Esophagus squamous epithelium (tissue), 5 donors: Measurements from ENCODE around the gene SH3GL2. TPM values are rescaled to one million over a fixed set of nuclear protein-coding genes. Genes with fewer than 3 reads are reported as not detected.

ENCODE experiments used
- DNase-seq: peaks from one replicate; lab custom pipeline; 2025; lab: John Stamatoyannopoulos, UW
- H3K27ac ChIP-seq, 4 donors: fragments of 200-600 bp; sonication (generic); one replicate each; pipeline ENCODE4 v1.5.1; 2016 to 2019; ENCODE audit warnings: mild to moderate bottlenecking in 1 of 4
- H3K27me3 ChIP-seq, 4 donors: fragments of 200-600 bp; sonication (generic); 1 replicate in 3 of 4; 2 replicates in 1 of 4; pipeline versions ENCODE4 v1.5.1 to v1.6.0; 2017 to 2021; ENCODE audit warnings: antibody characterized with exemption in 1 of 4
- H3K36me3 ChIP-seq, 3 donors: fragments of 200-600 bp; sonication (generic); one replicate each; pipeline ENCODE4 v1.5.1; 2016 to 2019
- H3K4me1 ChIP-seq, 3 donors: fragments of 200-600 bp; sonication (generic); one replicate each; pipeline ENCODE4 v1.5.1; 2017 to 2019
- H3K4me3 ChIP-seq, 4 donors: fragments of 200-600 bp; sonication (generic); 1 replicate in 3 of 4; 2 replicates in 1 of 4; pipeline ENCODE4 v1.5.1; 2016 to 2019; ENCODE audit warnings: mild to moderate bottlenecking in 2 of 4, moderate library complexity in 1 of 4
- H3K9me3 ChIP-seq, 3 donors: fragments of 200-600 bp; sonication (generic); one replicate each; pipeline ENCODE4 v1.5.1; 2016 to 2019
- CTCF ChIP-seq, 6 experiments: fragments of 450-650 bp in 4 of 6; fragments of 200-600 bp in 2 of 6; sonication (generic) in 2 of 6; IDR thresholded peaks; one replicate each; pipeline ENCODE4 v1.5.1; 2016 to 2019; ENCODE audit warnings: antibody characterized with exemption in 6 of 6, mild to moderate bottlenecking in 4 of 6, moderate library complexity in 4 of 6
- POLR2A ChIP-seq, 4 donors: fragments of 450-650 bp; IDR thresholded peaks; one replicate each; pipeline ENCODE4 v1.6.1; 2017; ENCODE audit warnings: antibody characterized with exemption in 4 of 4, mild to moderate bottlenecking in 4 of 4, moderate library complexity in 3 of 4
- WGBS, 2 donors: methylation state at CpG; one replicate each; pipeline ENCODE4 v1.1.5; 2018; 5-methylcytosine and 5-hydroxymethylcytosine counted together
- intact Hi-C: fragments of 100-400 bp; cut with DNase I; formaldehyde crosslinking; loops from one replicate; pipeline ENCODE4 v1.15.0; 2022
- total RNA-seq, 4 donors: library from RNA; depleted of rRNA; stranded (reverse); fragments of >200 nt; gene quantifications; one replicate each; pipeline ENCODE4 v1.1.0, GENCODE V29; 2016
- donor health status: DM: yes; HTN: yes; CAD: no.

Gene SH3GL2
- total RNA-seq, 4 donors from 2014 or later, result 0.19 TPM; not detected in 3

DNA sequence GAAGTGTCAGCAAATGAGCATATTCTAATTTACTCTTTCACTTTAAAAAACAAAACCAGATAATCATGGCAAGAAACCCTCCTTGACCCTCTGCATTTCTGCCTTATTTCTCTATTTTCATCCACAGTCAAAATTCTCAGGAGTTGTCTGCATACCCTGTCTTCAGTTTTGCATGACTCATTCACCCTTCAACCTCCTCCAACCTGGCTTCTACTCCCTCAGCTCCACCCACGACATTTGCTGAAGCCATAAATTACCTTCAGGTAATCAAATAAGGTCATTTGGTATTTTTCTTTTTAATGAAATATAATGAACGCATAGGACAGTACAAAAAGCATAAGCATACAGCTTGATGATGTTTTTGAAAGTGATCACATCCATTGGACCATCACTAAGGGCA is 27.8 kb upstream of the SH3GL2 start:
- H3K9me3 ChIP-seq, result no peaks in the 10 kb centered on the region
- no peak overlapping the region for H3K4me3 ChIP-seq
- no peaks in the 10 kb centered on the region for H3K36me3 ChIP-seq
- intact Hi-C loops, result no loop called here
- DNase-seq, result no peak
- WGBS, 2 donors, result 44 to 49% methylated on average over 2 of the region's 2 CpGs
- H3K27ac ChIP-seq, result no peak overlapping the region
- no peaks in the 10 kb centered on the region for H3K4me1 ChIP-seq
- no peak for TF ChIP-seq POLR2A (IDR thresholded peaks at IDR 0.05)
- TF ChIP-seq CTCF (IDR thresholded peaks at IDR 0.05), result no peak
- H3K27me3 ChIP-seq, result no peaks in the 10 kb centered on the region

DNA sequence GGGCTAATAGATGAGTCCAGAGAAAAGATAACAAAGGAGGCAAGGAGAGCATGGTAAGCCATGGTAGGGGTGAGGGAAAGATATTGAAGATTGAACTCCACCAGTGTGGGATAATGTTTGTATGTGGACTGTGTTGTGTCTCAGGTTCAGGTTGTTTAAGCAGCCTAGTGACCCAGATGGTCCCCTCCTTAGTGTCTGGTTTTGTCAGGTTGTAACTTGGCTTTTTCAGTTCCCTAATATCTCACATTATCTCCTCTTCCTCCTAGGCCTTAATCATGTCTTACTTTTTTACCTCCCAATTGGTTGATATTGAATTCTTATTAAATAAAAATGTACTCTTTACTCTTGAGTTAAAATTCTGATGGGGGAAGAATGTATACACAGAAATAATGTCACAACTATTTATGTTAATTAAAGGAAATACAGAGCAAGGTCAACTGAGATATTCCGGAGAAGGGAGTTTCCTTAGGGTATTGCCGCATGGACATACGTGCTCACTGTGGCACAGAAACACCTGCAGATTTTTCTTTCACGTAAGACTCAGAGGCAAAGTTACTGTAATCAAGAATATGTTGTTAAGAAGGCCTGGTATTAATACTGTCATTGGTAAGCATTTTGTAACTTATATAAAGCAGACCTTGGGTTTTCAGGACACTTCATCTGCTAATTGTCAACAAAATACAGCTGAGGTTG is 23.4 kb upstream of the SH3GL2 start:
- intact Hi-C loops, result no loop called here

DNA sequence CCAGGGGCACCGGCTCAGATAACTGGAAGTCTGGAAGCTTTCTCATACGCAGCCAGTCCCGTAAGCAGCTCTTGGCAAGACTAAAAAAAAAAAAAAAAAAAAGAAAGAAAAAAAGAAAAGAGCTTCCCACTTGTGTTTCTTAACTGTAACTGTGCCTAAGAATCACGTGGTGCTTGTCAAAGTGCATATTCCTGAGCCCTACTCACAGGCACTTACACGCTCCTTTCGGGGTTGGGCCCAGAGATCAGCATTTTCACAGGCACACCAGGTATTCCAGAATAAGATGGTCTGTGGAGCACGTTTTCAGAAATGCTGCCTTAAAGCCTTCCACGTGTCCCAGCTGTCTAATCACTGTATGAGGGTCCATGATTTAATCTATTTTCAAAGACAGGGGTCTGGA is 22.6 kb upstream of the SH3GL2 start:
- no peaks in the 10 kb centered on the region for H3K36me3 ChIP-seq
- TF ChIP-seq POLR2A (IDR thresholded peaks at IDR 0.05) (no peak), CTCF (IDR thresholded peaks at IDR 0.05) (no peak)
- no peak overlapping the region for H3K27ac ChIP-seq
- H3K27me3 ChIP-seq, result no peaks in the 10 kb centered on the region
- WGBS, 2 donors, result 71 to 75% methylated on average over 8 of the region's 8 CpGs
- intact Hi-C loops, result no loop called here
- DNase-seq, result no peak
- no peak overlapping the region for H3K4me3 ChIP-seq
- no peaks in the 10 kb centered on the region for H3K9me3 ChIP-seq
- H3K4me1 ChIP-seq, result no peaks in the 10 kb centered on the region

More for the DNA sequence above, 23.4 kb upstream of the SH3GL2 start:
- 49 to 68% methylated on average over 4 of the region's 4 CpGs for WGBS, 2 donors
- Histone ChIP-seq H3K4me1 (no peaks in the 10 kb centered on the region), H3K36me3 (no peaks in the 10 kb centered on the region), H3K27ac (no peak overlapping the region), H3K27me3 (no peaks in the 10 kb centered on the region), H3K4me3 (no peak overlapping the region), H3K9me3 (no peaks in the 10 kb centered on the region)
- TF ChIP-seq POLR2A (IDR thresholded peaks at IDR 0.05), result no peak
- TF ChIP-seq CTCF (IDR thresholded peaks at IDR 0.05), result no peak
- no peak for DNase-seq

- Histone ChIP-seq H3K27me3 (no peaks in the 10 kb centered on the region), H3K4me3 (no peak overlapping the region), H3K4me1 (no peaks in the 10 kb centered on the region), H3K27ac (no peak overlapping the region), H3K9me3 (no peaks in the 10 kb centered on the region), H3K36me3 (no peaks in the 10 kb centered on the region)
- 13 to 29% methylated on average over 2 of the region's 2 CpGs for WGBS, 2 donors
- no peak for DNase-seq
- intact Hi-C loops, result no loop called here
- TF ChIP-seq CTCF (IDR thresholded peaks at IDR 0.05) (no peak), POLR2A (IDR thresholded peaks at IDR 0.05) (no peak)
Measured at GRCh38 chr9:17556935-17557334, 21.9 kb upstream of the SH3GL2 start.

GRCh38 chr9:17571825-17572224 is 7.0 kb upstream of the SH3GL2 start:
- intact Hi-C loops, result no loop called here
- Histone ChIP-seq H3K9me3 (no peaks in the 10 kb centered on the region), H3K4me1 (no peaks in the 10 kb centered on the region), H3K27ac (no peak overlapping the region), H3K4me3 (no peak overlapping the region), H3K36me3 (no peaks in the 10 kb centered on the region), H3K27me3 (peaks cover 0 to 19% (median 0%) of the 10 kb centered on the region in 4 donors)
- DNase-seq, result no peak
- no peak for TF ChIP-seq POLR2A (IDR thresholded peaks at IDR 0.05)
- TF ChIP-seq CTCF (IDR thresholded peaks at IDR 0.05), result no peak
- 38 to 51% methylated on average over 5 of the region's 5 CpGs for WGBS, 2 donors
